ENCODE data around the gene AP3S2. TPM values are rescaled to one million over a fixed set of nuclear protein-coding genes. Genes with fewer than 3 reads are reported as not detected.
A peak's percentile ranks its signal among the peaks of the same experiment; 100 is the strongest.

Gene AP3S2
- total RNA-seq, 1 donor from 2014 or later: 22.7 TPM

DNA sequence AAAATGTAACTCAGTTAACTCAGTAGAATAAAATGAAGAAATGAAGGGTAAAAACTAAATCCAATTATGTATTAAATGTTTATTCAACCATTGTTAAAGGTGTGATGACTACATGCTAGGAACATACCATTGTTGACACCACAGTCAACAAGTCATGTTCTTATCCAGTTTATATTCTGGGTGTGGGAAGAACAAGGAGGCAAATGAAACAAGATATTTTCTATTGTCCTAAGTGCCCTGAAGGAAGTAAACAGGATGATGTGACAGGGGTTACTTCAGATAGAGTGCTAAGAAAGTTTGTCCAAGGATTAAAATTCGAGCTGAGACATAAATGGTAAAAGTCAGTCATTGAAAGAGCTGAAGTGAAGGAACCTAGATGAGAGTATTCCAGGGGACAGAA is 13.1 kb downstream of the AP3S2 start:
- no peak for TF ChIP-seq CTCF (conservative IDR thresholded peaks at IDR 0.05; ENCODE audit: low read depth, low read length)
- H3K4me3 ChIP-seq (ENCODE audit: low read depth, low read length): no peak overlapping the region
- DNase-seq (ENCODE audit: low read depth): no peak

- TF ChIP-seq CTCF (conservative IDR thresholded peaks at IDR 0.05; ENCODE audit: low read depth, low read length): no peak
- no peak for DNase-seq (ENCODE audit: low read depth)
- no peak overlapping the region for H3K4me3 ChIP-seq (ENCODE audit: low read depth, low read length)
Observed at GRCh38 chr15:89878323-89878722, 15.5 kb downstream of the AP3S2 start.

DNA sequence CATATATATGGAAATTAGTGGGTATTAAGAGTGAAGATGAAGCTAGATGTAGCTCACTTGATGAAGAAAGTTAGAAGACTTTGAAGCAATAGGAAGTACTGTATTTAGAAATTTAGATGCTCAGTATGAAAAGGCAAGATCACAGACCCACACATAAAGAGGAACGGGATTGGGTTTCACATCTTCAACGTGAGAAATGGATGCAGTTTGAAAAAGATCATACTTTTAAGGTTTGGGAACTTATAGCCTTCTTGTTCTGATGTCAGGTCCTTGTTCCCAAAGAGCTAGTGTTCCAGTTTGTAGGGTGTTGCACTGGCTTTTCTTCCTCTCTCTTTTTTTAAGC is 16.7 kb downstream of the AP3S2 start:
- DNase-seq (ENCODE audit: low read depth): no peak
- no peak overlapping the region for H3K4me3 ChIP-seq (ENCODE audit: low read depth, low read length)
- no peak for TF ChIP-seq CTCF (conservative IDR thresholded peaks at IDR 0.05; ENCODE audit: low read depth, low read length)

DNA sequence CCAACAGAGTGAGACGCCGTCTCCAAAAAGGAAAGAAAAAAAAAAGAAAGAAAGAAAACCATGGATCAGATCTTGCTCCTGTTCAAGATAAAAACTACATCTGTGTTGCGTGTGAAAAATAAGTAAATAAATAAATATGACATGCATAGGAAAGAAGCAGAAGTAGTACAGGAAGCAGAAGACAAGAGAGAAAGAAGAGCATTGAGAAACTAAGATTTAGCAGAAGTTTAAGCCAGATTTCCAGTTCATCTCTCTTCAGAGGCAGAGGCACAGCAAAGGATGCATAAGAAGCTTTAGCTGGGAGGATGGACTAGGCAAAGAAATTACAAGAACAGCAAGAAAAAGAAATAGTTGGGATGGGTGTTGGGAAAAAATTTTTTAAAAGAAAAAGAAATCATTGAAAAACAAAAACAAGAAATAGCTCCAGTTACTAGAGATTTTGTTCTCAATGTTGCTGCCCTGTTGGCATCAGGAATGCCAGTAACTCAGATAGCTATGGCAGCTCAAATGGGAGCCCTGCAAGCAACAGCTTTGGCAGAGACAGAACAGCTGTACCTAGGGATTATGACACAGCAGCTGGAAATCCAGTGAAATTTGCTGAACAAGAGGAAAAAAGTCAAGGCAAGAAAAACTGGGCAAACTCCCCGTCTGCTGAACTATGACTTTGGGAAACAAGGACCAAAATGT is 17.3 kb downstream of the AP3S2 start:
- no peak for TF ChIP-seq CTCF (conservative IDR thresholded peaks at IDR 0.05; ENCODE audit: low read depth, low read length)
- H3K4me3 ChIP-seq (ENCODE audit: low read depth, low read length): no peak overlapping the region
- DNase-seq (ENCODE audit: low read depth): no peak

DNA sequence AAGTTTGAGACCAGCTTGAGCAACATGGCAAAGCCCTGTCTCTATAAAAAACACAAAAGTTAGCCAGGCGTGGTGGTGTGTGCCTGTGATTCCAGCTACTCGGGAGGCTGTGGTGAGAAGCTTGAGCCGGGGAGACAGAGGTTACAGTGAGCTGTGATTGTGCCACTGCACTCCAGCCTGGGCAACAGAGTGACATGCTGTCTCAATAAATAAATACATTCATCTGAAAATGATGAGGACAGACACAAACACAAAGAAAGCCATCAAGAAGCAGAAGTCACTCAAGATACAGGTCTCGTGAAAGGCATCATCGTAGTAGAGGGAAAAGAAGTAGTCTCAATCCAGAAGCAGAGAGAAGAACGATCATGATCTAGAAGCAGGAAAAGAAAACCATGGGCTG is 18.1 kb downstream of the AP3S2 start:
- DNase-seq (ENCODE audit: low read depth): no peak
- no peak for TF ChIP-seq CTCF (conservative IDR thresholded peaks at IDR 0.05; ENCODE audit: low read depth, low read length)

GRCh38 chr15:89874926-89875564 is 18.7 kb downstream of the AP3S2 start:
- TF ChIP-seq CTCF (conservative IDR thresholded peaks at IDR 0.05; ENCODE audit: low read depth, low read length): peak; percentile 99
- no peak overlapping the region for H3K4me3 ChIP-seq (ENCODE audit: low read depth, low read length)
- no peak for DNase-seq (ENCODE audit: low read depth)

More for the DNA sequence above, 18.1 kb downstream of the AP3S2 start:
- no peak overlapping the region for H3K4me3 ChIP-seq (ENCODE audit: low read depth, low read length)

Data from epithelial cell of proximal tubule (primary cell).